GM08714 (cell line): ENCODE results near the gene PADI1.

Experiments
- H3K4me3 ChIP-seq: fragments of 200-500 bp; sonication (Bioruptor generic); 2 replicates; pipeline ENCODE4 v1.5.1; 2014; ENCODE audit warnings: mild to moderate bottlenecking, low read length, inconsistent platforms
- ZNF274 ChIP-seq: IDR thresholded peaks from 2 replicates; pipeline ENCODE4 v1.6.1; 2012; ENCODE audit warnings: mild to moderate bottlenecking, low read depth, low read length

The PADI1 gene

DNA sequence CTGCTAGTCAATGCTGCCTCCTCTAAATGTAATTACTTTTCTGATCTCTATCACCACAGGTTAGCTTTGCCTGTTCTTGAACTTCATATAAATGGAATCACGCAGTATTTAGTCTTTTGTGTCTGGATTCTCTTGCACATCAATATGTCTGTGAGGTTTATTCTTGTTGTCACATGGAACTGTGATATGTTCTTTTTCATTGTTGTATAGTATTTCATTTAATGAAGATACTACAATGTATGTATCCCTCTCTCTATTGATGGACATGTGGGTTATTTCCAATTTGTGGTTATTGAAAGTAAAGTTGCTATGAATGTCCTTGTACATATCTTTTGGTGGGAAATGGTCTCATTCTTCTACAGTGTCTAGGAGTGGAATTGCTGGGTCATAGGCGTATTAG, 16.7 kb upstream of the PADI1 start:
- TF ChIP-seq ZNF274 = no peak
- H3K4me3 ChIP-seq = no peak overlapping the region

DNA sequence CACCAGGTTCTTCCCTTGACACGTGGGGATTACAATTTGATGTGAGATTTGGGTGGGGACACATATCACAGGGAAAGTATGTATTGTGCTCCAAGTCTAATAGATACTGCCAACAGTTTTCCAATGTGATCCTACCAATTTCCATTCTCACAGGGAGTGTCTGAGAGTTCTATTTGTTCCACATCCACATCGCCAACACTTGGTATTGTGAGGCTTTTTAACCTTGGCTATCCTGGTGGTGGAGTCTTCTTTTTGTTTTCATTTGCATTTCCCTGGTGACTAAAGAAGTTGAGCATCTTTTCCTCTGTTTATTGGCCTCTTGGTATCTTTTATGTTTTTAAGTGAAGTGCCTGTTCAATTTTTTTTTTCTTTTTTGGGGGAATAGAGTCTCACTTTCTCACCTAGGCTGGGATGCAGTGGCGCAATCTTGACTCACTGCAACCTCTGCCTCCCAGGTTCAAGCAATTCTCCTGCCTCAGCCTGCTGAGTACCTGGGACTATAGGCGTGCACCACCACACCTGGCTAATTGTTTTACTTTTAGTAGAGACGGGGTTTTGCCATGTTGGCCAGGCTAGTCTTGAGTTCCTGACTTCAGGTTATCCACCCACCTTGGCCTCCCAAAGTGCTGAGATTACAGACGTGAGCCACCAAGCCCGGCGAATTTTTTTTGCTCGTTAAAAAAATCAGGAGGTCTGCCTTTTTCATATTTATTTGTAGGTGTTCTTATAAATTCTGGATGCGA, 15.9 kb upstream of the PADI1 start:
- no peak for TF ChIP-seq ZNF274
- no peak overlapping the region for H3K4me3 ChIP-seq

DNA sequence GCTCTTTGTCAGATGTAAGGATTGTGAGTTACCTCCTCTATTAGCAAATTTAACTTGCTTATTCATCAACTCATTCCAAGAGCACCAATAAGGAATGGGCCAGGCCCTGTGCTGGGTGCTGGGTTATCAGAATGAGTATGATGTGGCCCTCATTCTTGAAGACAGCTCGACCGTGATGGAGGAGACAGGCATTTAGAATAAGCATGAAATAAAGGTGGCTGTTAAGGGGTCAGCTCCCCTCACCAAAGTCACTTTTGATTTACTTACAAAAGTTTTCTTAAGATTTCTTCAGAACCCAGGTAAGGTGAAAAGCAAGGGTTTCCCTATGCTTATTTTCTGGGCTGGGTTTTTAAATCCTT, 15.3 kb upstream of the PADI1 start:
- no peak overlapping the region for H3K4me3 ChIP-seq
- TF ChIP-seq ZNF274 = no peak

DNA sequence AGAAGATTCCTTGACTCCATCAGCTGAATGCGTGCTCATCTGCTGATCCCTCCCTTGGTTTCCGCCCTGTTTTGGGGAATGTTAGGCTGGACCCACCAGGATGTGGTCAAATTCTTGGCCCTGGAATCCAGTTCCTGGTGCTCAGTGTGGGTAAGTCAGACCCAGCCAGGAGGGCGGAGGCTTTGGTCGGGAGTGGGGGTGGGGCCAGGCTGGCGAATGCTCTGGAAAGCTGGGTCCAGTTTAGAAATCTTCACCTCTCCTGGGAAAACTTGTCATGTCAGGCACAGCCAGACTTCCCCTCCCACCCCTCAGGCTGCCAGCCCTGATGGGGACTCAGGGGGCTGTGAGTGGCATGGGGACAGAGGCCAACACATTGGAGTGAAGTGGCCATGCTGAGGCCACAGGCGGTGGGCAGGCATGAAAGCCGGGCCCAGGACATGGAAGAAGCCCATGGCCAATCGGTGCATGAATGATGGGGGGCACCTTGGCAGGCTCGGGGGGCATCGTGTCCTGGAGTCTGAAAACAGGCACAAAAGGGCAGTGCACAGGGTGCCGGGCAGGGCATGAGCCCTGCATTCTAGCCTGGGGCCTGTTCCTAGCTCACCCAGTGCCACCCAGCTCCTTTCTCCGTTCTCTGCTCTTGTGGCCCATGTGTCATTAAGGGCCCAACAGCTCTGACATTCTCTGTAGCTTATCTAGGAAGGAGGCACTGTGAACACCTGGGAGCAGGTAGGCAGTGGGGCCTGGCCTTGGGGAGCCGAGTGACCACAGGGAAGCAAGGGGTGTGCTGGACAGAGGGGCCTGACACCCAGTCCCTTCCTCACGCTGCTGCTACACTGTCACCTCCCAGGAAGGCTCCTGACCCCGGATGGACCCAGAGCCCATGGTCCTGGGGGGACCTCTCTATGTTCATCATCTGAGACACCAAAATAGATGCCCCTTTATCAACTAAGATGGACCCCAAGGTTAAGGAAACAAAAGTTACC, 14.6 kb upstream of the PADI1 start:
- no peak overlapping the region for H3K4me3 ChIP-seq
- TF ChIP-seq ZNF274 = no peak

DNA sequence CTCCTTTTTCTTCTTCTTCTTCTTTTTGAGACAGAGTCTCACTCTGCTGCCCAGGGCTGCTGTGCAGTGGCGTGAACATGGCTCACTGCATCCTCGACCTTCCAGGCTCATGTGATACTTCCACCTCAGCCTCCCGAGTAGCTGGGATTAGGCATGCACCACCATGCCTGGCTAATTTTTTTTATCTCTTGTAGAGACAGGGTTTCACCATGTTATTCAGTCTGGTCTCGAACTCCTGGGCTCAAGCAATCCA, 13.0 kb upstream of the PADI1 start:
- no peak overlapping the region for H3K4me3 ChIP-seq
- no peak for TF ChIP-seq ZNF274

GRCh38 chr1:17192394-17193221, 12.3 kb upstream of the PADI1 start:
- TF ChIP-seq ZNF274 = no peak
- H3K4me3 ChIP-seq = no peak overlapping the region

DNA sequence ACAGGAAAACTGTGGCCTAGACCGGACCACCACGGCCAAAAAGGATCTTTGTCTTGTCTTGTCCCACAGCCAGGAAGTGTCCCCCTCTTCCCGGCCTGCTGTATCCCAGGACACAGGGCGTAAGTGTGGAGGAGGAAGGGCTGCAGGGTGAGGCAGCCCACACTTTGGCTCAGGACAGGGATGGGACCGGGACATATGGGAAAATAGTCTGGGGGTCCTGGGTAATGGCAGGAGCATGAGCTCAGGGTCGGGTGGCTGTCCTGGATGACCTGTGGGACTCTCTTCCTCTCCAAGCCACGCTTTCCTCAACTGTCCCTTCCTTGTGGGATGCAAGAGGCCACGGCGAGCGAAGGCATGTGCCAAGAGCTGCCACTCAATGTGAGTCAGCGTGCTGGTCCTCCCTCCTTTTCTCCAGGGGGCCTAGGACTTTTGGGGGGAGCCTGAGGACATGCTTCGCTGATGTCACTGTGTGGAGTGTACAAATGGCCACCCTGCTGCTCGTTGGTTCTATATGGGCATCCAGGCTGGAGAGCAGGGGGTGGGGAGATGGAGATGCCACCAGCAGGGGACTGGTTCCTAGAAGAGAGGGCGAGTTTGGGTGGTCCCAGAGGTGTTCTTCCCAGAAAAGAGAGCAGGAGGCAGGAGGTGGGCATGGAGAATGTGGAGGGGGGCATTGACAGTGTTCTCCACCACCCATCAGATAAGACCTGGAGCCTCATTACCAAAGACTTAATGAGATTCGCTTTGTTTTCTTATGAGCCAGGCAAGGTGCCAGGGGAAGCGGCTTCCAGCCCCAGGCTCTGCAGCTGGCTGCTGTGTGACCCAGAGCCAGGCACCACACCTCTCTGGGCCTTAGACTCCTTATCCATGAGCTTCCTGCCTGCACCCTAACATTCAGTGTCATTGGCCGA, 11.5 kb upstream of the PADI1 start:
- H3K4me3 ChIP-seq = no peak overlapping the region
- no peak for TF ChIP-seq ZNF274

GRCh38 chr1:17194133-17194475, 10.8 kb upstream of the PADI1 start:
- no peak for TF ChIP-seq ZNF274

GRCh38 chr1:17194615-17195528, 10.1 kb upstream of the PADI1 start:
- TF ChIP-seq ZNF274 = no peak
- no peak overlapping the region for H3K4me3 ChIP-seq

More at GRCh38 chr1:17194133-17194475, 10.8 kb upstream of the PADI1 start:
- no peak overlapping the region for H3K4me3 ChIP-seq

DNA sequence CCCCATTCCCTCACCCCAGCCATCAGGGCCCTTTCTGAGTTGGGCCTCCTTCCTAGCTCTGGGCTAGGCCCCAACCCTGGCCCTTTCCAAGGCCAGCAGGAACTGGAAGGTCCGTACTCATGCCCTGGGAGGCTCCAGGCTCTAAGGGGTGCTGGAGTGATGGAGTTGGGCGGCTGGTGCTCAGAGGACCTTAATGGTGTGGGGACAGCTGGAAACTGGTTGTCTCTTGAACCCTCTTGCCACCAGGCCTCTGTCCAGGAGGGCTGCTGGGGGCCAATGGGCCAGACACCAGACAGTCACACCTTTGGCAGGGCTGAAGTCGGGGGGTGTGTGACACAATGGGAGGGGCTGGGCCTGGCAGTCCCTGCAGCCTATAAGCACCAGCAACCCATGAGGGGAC, 9.2 kb upstream of the PADI1 start:
- TF ChIP-seq ZNF274 = no peak
- no peak overlapping the region for H3K4me3 ChIP-seq

- TF ChIP-seq ZNF274 = no peak
- no peak overlapping the region for H3K4me3 ChIP-seq
These were observed 8.3 kb upstream of the PADI1 start for GRCh38 chr1:17196496-17197185.

DNA sequence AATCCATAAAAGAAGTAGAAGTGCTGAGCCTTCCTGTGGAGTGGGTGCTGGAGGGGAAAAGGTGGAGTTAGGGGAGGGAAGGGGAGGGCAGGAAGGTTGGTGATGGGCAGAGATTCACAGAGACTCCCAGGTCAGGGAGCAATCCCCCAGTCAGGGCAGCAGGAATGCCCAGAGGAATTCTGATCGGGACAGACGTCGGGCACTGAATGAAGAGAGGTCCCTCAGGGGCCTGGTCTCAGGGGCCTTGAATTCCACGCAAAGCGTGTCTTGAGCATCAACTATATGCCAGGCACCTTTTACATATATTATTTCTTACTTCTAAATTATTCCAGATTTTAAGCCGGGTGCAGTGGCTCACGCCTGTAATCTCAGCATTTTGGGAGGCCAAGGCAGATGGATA, 7.2 kb upstream of the PADI1 start:
- H3K4me3 ChIP-seq = no peak overlapping the region
- no peak for TF ChIP-seq ZNF274
